Activated CD8-positive, alpha-beta memory T cell treated with anti-CD3 and anti-CD28 coated beads for 36 hours (primary cell): ENCODE data around the gene TDG. TPM values are rescaled to one million over a fixed set of nuclear protein-coding genes. Genes with fewer than 3 reads are reported as not detected.

Source experiments
- CTCF ChIA-PET: fragments of 350-600 bp; sonication (Branson Sonifier 250); formaldehyde crosslinking; loops from one replicate; lab custom pipeline; 2021; ENCODE audit warnings: antibody characterized with exemption; lab: Charles Lee
- POLR2A ChIA-PET: fragments of 350-600 bp; sonication (Branson Sonifier 250); formaldehyde crosslinking; loops from one replicate; lab custom pipeline; 2021; ENCODE audit warnings: antibody characterized with exemption; lab: Charles Lee
- total RNA-seq, 2 experiments: library from RNA; stranded (reverse); gene quantifications; one replicate each; pipeline ENCODE4 v1.2.3, GENCODE V29; 2021

TDG gene
- total RNA-seq: 10 to 100 TPM; 48.0 to 53.8 TPM

DNA sequence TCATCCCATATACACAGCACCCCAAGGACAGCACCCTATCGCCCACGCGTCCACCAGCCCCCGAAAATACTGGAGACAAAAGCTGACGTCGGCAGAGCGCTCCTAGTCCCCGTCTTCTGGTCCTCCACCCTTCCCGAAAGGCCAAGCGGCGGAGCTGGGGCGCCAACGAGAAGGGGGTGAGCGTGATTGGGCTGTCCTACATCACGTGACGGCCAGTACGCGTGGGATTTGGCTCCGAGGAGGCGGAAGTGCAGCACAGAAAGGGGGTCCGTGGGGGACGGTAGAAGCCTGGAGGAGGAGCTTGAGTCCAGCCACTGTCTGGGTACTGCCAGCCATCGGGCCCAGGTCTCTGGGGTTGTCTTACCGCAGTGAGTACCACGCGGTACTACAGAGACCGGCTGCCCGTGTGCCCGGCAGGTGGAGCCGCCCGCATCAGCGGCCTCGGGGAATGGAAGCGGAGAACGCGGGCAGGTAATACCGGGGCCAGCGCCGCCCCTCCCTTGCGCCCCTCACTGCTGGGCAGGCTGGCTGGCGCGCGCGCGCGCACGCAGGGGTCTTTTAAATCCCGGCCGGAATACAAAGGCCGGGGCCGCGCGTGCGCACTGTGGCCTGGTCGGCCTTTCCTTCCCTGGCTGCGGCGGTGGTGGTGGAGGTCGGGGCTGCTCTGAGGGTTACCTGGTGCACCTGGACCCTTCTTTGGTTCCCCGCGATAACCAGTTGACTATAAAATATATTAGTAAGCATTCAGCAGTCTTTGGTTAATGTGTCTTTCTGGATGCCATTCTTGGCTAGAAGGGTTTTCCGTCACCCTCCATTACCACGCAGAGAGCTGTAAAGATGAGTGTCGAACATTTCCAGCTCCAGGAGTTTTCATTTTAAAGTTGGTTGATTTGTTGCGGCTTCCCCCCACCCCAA, at the start of gene TDG:
TDG (plus strand) TSS at position 283 of the 915 bp plus-strand sequence; CDS start at position 449, 166 bp downstream.
- POLR2A ChIA-PET: interaction anchor here (1.1 to 3.3 kb wide), 6 partner anchors 9 to 173 kb away, joined by 3 to 40 read pairs (median 6); partner anchors contain the start of genes HSP90B1, NFYB and NT5DC3
- CTCF ChIA-PET: interaction anchor here (0.8 to 2.2 kb wide), 6 partner anchors 9 to 144 kb away, joined by 3 to 12 read pairs (median 6); partner anchors contain the start of gene HSP90B1

DNA sequence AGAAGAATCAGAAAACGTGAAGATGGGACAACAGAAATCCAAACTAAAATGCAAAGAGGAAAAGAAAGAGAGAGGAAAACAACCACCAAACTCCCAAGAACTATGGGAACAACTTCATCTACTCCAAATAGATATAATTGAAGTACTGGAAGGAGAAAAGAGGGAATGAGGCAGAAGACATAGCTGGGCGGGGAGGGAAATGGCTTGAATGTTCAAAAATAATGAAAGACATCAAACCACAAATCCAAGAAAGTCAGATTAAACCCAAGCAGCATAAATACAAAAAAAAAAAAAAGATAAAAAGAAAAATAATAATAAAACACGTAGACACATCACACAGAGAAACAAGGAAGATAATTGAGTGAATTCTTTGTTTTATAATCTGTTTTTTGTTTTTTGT, 47.8 kb upstream of the TDG start:
- POLR2A ChIA-PET: no interaction called here
- CTCF ChIA-PET: no interaction called here

DNA sequence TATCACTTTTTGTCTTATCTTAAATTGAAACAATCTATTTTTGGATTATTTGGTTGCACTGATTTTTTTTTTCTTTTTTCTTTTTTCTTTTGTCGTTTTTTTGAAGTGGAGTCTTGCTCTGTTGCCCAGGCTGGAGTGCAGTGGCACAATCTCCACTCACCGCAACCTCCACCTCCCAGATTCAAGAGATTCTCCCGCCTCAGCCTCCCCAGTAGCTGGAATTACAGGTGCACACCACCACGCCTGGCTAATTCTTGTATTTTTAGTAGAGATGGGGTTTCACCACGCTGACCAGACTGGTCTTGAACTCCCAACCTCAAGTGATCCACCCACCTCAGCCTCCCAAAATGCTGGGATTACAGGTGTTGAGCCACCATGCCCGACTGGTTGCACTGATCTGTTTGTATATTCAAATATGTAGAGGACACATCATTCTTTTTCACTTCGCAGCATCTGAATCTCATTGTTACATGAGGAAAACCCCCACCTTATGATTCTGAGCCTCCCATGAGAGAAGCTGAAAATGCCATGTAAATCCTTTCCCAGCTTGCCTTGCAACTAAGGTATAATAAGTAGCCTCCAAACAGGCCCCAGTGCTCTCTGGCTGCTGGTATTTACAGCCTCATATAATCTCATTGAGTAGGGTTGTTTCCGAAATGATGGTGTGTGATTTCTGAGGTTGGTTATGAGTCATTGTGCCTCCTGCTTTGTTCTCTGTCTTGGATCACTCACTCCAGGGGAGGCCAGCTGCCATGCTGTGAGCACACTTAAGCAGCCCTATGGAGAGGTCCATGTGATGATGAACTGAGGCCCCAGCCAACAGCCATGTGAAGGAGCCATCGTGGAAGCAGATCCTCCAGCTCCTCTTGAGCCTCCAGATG, 40.7 kb upstream of the TDG start:
- POLR2A ChIA-PET: interaction anchor here (0.6 kb wide), 1 partner anchor 39 kb away, joined by 5 read pairs; no protein-coding TSS in a partner anchor
- CTCF ChIA-PET: interaction anchor here (1.2 to 1.6 kb wide), 2 partner anchors 10 to 47 kb away, joined by 3 to 8 read pairs; no protein-coding TSS in a partner anchor

DNA sequence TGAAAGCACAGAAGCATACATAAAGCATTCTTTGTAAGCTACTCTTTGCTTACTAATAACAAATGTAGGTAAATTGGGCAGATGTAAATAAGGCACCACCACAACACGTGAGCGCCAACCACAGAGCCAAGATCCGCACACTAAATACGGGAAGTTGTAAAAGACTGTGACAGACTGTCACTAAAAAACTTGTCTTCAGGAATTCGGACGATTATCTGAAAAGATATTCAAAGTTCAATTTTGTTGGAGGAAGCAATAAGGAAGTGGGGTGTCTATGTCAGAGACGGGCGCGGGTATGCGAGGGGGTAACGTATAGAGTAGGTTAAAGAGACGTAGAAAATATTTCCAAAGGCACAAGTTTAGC, 37.0 kb upstream of the TDG start:
- CTCF ChIA-PET: interaction anchor here (1.7 kb wide), 1 partner anchor 37 kb away, joined by 4 read pairs; the partner anchor contains the start of gene TDG
- POLR2A ChIA-PET: interaction anchor here (0.8 to 4.6 kb wide), 3 partner anchors 27 to 37 kb away, joined by 5 to 33 read pairs (median 6); partner anchors contain the start of gene TDG

DNA sequence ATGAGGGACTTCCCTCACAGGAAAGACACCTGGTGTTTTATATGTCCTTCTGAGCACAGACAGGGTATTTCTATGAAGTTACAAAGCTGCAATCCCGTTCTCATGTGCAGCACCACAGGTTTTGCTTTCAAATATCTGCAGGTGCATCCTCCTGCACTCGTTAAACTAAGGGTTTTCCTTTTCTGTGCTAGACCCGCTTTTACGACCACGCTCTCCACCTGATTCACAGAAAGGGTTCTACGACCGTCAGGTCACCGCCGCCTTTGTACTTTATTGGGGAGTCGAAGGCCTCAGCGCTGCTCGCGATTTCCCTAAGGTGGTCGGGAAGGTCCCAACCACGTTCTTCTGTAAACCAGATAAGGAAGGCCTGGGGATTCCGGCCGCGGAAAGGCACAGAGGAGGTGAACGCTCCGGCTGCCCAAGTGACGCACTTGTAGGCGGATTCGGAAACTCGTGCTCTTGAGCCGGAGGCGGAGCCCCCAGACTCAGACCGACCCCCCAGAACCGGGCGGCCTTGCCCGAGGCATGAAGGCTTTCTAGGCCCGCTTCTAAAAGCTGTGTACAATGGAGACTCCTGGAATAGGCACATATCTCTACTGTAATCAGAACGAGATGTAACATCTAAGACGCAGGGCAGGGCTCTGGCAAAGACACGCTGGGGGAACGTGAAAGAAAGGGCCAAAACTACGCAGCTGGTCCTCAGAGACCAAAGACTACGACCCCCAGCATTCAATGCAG, 36.5 kb upstream of the TDG start:
- ChIA-PET POLR2A (interaction anchor here (0.6 to 4.6 kb wide), 12 partner anchors 11 to 213 kb away, joined by 3 to 33 read pairs (median 4); partner anchors contain the start of genes HCFC2, NFYB, NT5DC3 and TDG), CTCF (interaction anchor here (1.0 to 1.8 kb wide), 5 partner anchors 28 to 209 kb away, joined by 3 to 7 read pairs (median 4); partner anchors contain the start of genes NFYB and TDG)

DNA sequence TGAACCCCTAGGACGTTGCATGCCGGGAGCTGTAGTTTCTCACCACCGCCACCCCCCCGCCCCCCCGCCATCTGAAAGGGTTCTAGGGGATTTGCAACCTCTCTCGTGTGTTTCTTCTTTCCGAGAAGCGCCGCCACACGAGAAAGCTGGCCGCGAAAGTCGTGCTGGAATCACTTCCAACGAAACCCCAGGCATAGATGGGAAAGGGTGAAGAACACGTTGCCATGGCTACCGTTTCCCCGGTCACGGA, 36.0 kb upstream of the TDG start:
- POLR2A ChIA-PET: interaction anchor here (0.6 to 4.6 kb wide), 10 partner anchors 10 to 213 kb away, joined by 3 to 33 read pairs (median 4); partner anchors contain the start of genes HCFC2, NFYB, NT5DC3 and TDG
- CTCF ChIA-PET: interaction anchor here (1.0 to 1.8 kb wide), 4 partner anchors 27 to 208 kb away, joined by 3 to 7 read pairs (median 4); partner anchors contain the start of genes NFYB and TDG

DNA sequence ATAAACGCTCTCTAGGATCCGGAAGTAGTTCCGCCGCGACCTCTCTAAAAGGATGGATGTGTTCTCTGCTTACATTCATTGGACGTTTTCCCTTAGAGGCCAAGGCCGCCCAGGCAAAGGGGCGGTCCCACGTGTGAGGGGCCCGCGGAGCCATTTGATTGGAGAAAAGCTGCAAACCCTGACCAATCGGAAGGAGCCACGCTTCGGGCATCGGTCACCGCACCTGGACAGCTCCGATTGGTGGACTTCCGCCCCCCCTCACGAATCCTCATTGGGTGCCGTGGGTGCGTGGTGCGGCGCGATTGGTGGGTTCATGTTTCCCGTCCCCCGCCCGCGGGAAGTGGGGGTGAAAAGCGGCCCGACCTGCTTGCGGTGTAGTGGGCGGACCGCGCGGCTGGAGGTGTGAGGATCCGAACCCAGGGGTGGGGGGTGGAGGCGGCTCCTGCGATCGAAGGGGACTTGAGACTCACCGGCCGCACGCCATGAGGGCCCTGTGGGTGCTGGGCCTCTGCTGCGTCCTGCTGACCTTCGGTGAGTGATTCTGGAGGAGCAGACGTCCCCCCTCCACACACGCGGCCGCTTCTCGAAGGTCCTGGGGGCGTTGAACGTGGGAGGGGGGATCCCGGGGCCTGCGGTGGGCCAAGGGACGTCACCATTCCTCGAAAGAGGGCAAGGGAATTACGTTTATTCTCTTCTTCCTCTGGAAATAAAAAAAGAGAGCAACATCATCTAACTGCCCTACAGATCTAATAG, 35.5 kb upstream of the TDG start, which contains the start of gene HSP90B1:
HSP90B1 (plus strand) TSS at position 377 of the 753 bp plus-strand sequence; CDS start at position 483, 106 bp downstream.
- POLR2A ChIA-PET: interaction anchor here (0.6 to 4.6 kb wide), 10 partner anchors 10 to 212 kb away, joined by 3 to 33 read pairs (median 4); partner anchors contain the start of genes HCFC2, NFYB, NT5DC3 and TDG
- CTCF ChIA-PET: interaction anchor here (1.0 to 1.8 kb wide), 4 partner anchors 27 to 208 kb away, joined by 3 to 7 read pairs (median 4); partner anchors contain the start of genes NFYB and TDG

DNA sequence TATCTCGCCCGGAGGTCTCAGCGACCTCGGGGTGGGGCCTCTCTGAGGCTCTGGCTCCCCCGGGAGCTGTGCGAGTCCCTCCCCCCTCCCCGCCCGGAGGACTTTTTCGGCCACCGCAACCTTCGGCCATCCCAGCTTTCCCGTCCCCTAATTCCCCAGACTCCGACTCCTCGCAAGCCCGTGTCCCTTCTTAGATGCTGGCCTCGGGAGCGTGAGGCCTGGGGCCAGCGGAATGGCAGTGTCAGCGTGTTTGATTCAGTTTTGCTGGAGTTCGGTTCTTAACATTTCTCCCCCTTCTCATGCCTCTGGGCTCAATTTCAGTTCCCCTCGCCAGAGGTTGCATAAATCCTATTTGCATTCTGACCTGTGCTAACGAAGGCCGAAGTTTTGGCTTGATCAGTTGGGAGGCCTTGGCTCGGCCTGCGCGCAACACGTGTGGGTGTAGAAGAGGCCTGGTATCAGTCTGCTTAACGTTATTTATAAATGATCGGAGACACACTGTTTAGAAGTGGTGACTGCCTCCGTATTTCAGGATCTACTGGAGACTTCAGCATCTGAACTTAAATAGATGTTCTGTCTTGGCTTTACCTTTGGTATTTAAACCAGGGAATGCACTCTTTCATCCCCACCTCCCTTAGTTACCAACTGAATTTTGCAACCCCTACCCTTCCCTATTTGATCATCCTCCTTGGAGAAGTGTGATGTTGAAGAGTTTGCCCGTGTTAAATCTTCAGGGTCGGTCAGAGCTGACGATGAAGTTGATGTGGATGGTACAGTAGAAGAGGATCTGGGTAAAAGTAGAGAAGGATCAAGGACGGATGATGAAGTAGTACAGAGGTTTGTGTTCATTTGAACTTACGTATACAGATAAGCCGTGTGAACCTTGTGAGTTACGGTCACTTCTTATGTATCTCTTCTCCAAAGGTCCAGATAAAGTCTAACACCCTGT, 34.6 kb upstream of the TDG start:
- ChIA-PET POLR2A (interaction anchor here (1.7 to 4.6 kb wide), 2 partner anchors 26 to 35 kb away, joined by 11 to 33 read pairs; partner anchors contain the start of gene TDG), CTCF (interaction anchor here (0.6 to 1.8 kb wide), 2 partner anchors 25 to 34 kb away, joined by 3 to 7 read pairs; partner anchors contain the start of gene TDG)

DNA sequence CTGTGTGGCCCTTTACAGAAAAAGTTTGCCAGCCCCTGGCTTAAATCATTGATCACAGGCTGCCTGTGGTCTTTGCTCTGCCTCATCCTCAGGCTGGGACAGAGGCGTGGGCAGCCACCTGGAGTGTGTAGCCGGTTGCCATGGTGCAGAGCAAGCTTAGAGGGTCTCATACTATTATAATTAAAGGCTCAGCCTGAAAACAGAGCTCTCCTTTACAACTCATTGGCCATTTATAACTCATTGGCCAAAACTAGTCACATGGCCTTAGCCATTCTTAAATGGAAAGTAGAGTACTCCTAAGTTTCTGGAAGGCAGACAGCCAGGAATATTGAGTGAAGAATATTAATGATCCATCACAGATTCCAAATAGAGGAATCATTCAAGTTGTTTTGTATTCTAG, 32.4 kb upstream of the TDG start:
- CTCF ChIA-PET: no interaction called here

DNA sequence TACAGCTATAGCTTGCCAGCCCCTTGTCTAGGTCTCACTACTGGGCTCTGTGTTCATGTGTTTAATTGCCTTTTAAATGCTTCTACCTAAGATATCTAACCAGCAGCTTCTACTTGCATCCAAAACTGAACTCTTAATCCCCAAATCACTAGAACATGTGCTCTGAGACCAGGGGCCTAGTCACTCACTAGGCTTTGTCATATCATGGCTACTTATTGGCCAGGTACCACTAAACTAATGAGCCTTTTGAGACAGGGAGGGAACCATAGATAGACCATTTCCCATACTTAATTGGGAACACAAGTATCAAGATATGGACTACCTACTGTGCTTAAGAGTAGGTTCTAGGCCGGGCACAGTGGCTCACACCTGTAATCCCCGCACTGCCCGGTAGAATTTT, 29.0 kb upstream of the TDG start:
- POLR2A ChIA-PET: no interaction called here
- CTCF ChIA-PET: interaction anchor here (0.7 to 1.0 kb wide), 3 partner anchors 12 to 183 kb away, joined by 4 to 5 read pairs (median 5); no protein-coding TSS in a partner anchor

More for the DNA sequence above, 32.4 kb upstream of the TDG start:
- POLR2A ChIA-PET: no interaction called here

DNA sequence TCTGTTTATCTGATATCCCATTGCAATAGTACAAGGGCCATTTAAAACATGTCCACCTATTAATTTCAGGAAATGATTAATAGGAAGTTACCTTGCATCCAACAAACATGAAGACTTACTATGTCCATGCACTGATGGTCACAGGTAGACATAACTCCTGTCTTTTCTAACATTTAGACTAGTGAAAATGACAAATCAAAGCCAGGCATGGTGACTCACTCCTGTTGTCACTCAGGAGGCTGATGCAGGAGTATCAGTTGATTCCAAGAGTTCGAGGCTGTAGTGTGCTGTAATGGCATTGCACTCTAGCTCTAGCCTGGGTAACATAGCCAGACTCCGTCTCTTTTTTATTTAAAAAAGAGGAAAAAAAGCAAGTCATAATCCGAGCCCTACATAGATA, 20.7 kb upstream of the TDG start:
- POLR2A ChIA-PET: no interaction called here
- CTCF ChIA-PET: interaction anchor here (0.6 kb wide), 1 partner anchor 46 kb away, joined by 3 read pairs; no protein-coding TSS in a partner anchor

DNA sequence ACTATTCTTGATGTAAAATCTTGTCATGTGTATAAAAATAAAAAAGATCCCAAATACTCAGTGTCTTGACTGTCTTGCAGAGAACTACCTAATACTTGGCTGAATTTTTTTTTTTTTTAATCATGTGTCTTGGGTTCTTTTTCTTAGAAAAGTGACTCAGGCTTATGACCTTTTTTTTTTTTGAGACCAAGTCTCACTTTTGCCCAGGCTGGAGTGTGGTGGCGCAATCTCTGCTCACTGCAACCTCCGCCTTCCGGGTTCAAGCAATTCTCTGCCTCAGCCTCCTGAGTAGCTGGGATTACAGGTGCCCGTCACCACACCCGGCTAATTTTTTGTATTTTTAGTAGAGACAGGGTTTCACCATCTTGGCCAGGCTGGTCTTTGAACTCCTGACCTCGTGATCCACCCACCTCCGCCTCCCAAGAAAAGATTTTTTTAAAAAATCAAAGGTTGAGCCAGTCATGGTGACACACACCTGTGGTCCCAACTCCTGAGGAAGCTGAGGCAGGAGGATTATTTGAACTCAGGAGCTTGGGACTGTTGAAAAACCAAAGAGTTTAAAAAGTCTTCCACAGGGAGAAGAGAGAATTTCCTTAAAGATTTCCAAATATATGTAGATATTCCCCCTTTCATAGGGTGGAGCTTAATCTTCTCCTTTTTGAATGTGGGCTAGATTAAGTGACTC, 17.7 kb upstream of the TDG start:
- CTCF ChIA-PET: interaction anchor here (0.6 to 1.9 kb wide), 2 partner anchors 12 to 1378 kb away, joined by 4 read pairs; no protein-coding TSS in a partner anchor

DNA sequence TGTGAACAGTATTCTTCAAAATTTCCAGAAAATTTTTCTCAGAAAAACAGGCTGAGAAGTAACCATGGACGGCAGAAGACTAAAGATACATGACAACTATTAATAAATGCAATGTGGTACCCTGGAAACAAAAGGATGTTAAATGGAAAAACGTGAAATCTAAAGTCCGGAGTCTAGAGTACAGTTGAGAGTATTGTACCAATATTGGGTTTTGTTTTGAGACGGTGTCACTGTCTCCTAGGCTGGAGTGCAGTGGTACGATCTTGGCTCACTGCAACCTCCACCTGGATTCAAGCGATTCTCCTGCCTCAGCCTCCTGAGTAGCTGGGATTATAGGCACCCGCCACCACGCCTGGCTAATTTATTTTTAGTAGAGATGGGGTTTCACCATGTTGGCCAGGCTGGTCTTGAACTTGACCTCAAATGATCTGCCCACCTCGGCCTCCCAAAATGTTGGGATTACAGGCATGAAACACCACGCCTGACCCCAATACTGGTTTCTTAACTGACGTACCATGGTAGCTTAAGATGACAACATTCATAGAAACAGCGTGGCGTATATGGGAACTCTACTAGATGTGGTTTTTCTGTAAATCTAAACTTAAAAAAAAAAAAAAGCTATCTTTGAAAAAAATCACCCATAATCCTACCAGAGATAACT, 16.8 kb upstream of the TDG start:
- CTCF ChIA-PET: interaction anchor here (1.9 to 2.2 kb wide), 2 partner anchors 13 to 17 kb away, joined by 4 to 6 read pairs; partner anchors contain the start of gene TDG
- POLR2A ChIA-PET: interaction anchor here (1.2 kb wide), 1 partner anchor 8 kb away, joined by 5 read pairs; a partner anchor contains a TSS

More for the DNA sequence above, 17.7 kb upstream of the TDG start:
- POLR2A ChIA-PET: interaction anchor here (1.2 kb wide), 1 partner anchor 9 kb away, joined by 5 read pairs; a partner anchor contains a TSS

DNA sequence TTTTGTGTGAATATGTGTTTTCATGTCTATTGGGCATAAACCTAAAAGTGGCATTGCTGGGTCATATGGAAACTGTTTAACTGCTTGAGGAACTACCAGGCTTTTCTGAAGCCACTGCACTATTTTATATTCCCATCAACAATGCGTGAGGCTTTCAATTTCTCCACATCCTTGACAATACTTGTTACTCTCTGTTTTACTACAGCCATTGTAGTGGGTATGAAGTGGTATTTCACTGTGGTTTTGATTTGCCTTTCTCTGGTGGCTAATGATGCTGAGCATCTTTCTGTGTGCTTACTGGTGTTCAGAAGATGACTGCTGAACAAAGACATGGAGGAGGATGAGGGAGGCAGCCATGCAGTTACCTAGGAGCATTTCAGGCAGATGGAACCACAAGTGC, 13.2 kb upstream of the TDG start:
- ChIA-PET CTCF (interaction anchor here (0.6 to 0.7 kb wide), 2 partner anchors 9 to 25 kb away, joined by 3 read pairs; no protein-coding TSS in a partner anchor), POLR2A (interaction anchor here (0.9 kb wide), 1 partner anchor 23 kb away, joined by 4 read pairs; no protein-coding TSS in a partner anchor)
